ENCODE measurements around the gene CES3.

Gene CES3

GRCh38 chr16:66996324-66996982 is 35.4 kb downstream of the CES3 start:
- DNase-seq (ENCODE audit: insufficient read length, low spot score), result no peak
- no peak for FAIRE-seq

- FAIRE-seq (no peak), DNase-seq (ENCODE audit: insufficient read length, low spot score) (no peak)
Observed at GRCh38 chr16:66996983-66997358, 35.9 kb downstream of the CES3 start.

GRCh38 chr16:67000384-67001351 is 39.6 kb downstream of the CES3 start:
- DNase-seq (ENCODE audit: insufficient read length, low spot score) (no peak), FAIRE-seq (peak; percentile 48)

GRCh38 chr16:67001726-67002125 is 40.7 kb downstream of the CES3 start:
- no peak for FAIRE-seq
- no peak for DNase-seq (ENCODE audit: insufficient read length, low spot score)

- DNase-seq (ENCODE audit: insufficient read length, low spot score) (no peak), FAIRE-seq (no peak)
Observed at GRCh38 chr16:67006930-67007658, 46.0 kb downstream of the CES3 start.

GRCh38 chr16:67009158-67009557 is 48.1 kb downstream of the CES3 start:
- DNase-seq (ENCODE audit: insufficient read length, low spot score) (no peak), FAIRE-seq (no peak)

GRCh38 chr16:67011274-67011673 is 50.2 kb downstream of the CES3 start:
- no peak for FAIRE-seq
- no peak for DNase-seq (ENCODE audit: insufficient read length, low spot score)

- peak; percentile 23 for FAIRE-seq
- no peak for DNase-seq (ENCODE audit: insufficient read length, low spot score)
Observed at GRCh38 chr16:67013233-67013822, 52.3 kb downstream of the CES3 start.

GRCh38 chr16:67013823-67014633 is 53.0 kb downstream of the CES3 start:
- DNase-seq (ENCODE audit: insufficient read length, low spot score) (peak; percentile 50), FAIRE-seq (peak; percentile 48)

GRCh38 chr16:67014634-67015312 is 53.7 kb downstream of the CES3 start:
- no peak for FAIRE-seq

GRCh38 chr16:67015313-67015731 is 54.3 kb downstream of the CES3 start:
- DNase-seq (ENCODE audit: insufficient read length, low spot score) (no peak), FAIRE-seq (no peak)

More at GRCh38 chr16:67014634-67015312, 53.7 kb downstream of the CES3 start:
- DNase-seq (ENCODE audit: insufficient read length, low spot score), result no peak

- no peak for FAIRE-seq
Observed at GRCh38 chr16:67016143-67016542, 55.1 kb downstream of the CES3 start.

GRCh38 chr16:67016681-67017420 is 55.8 kb downstream of the CES3 start:
- FAIRE-seq (no peak), DNase-seq (ENCODE audit: insufficient read length, low spot score) (no peak)

More at GRCh38 chr16:67016143-67016542, 55.1 kb downstream of the CES3 start:
- DNase-seq (ENCODE audit: insufficient read length, low spot score), result no peak

- DNase-seq (ENCODE audit: insufficient read length, low spot score), result no peak
- FAIRE-seq, result no peak
Observed at GRCh38 chr16:67017421-67017750, 56.3 kb downstream of the CES3 start.

- DNase-seq (ENCODE audit: insufficient read length, low spot score), result peak; percentile 81
- peak; percentile 99 for FAIRE-seq
Observed at GRCh38 chr16:67017810-67018488, 56.9 kb downstream of the CES3 start.

- no peak for FAIRE-seq
- no peak for DNase-seq (ENCODE audit: insufficient read length, low spot score)
Observed at GRCh38 chr16:67019171-67019570, 58.1 kb downstream of the CES3 start.

GRCh38 chr16:67021321-67021720 is 60.3 kb downstream of the CES3 start:
- FAIRE-seq (peak; percentile 8), DNase-seq (ENCODE audit: insufficient read length, low spot score) (no peak)

- no peak for FAIRE-seq
- DNase-seq (ENCODE audit: insufficient read length, low spot score), result no peak
Observed at GRCh38 chr16:67022531-67023214, 61.6 kb downstream of the CES3 start.

Data from GM19239 (cell line).